Endodermal cell (in vitro differentiated cells): Measurements from ENCODE around the gene KANSL3. TPM values are rescaled to one million over a fixed set of nuclear protein-coding genes. Genes with fewer than 3 reads are reported as not detected.

Source experiments
- DNase-seq: peaks from one replicate; pipeline ENCODE4 v3.0.0-alpha.2; 2017
- H3K27ac ChIP-seq: 2 replicates; pipeline ENCODE4 v1.5.1; 2013; ENCODE audit warnings: mild to moderate bottlenecking, low read depth, low read length, moderate library complexity
- H3K27me3 ChIP-seq: 2 replicates; pipeline ENCODE4 v1.6.1; 2013; ENCODE audit warnings: mild to moderate bottlenecking, low read length, moderate library complexity; ENCODE audit not compliant: insufficient read depth, control insufficient read depth, poor library complexity, severe bottlenecking
- H3K36me3 ChIP-seq: 2 replicates; pipeline ENCODE4 v1.7.0; 2013; ENCODE audit warnings: mild to moderate bottlenecking, low read length, moderate library complexity; ENCODE audit not compliant: control insufficient read depth, insufficient read depth
- H3K4me1 ChIP-seq: one replicate; pipeline ENCODE4 v1.7.0; 2013; ENCODE audit warnings: low read length; ENCODE audit not compliant: control insufficient read depth, insufficient read depth
- H3K4me3 ChIP-seq: 2 replicates; pipeline ENCODE4 v1.5.1; 2013; ENCODE audit warnings: mild to moderate bottlenecking, low read length, moderate library complexity
- H3K9ac ChIP-seq: 2 replicates; pipeline ENCODE4 v1.6.1; 2013; ENCODE audit warnings: mild to moderate bottlenecking, low read length, moderate library complexity; ENCODE audit not compliant: poor library complexity, severe bottlenecking; ENCODE audit errors: extremely low read depth
- H3K9me3 ChIP-seq: 2 replicates; pipeline ENCODE4 v1.6.1; 2013; ENCODE audit warnings: mild to moderate bottlenecking, low read length, moderate library complexity; ENCODE audit not compliant: control insufficient read depth
- H3K27ac Mint-ChIP-seq: 2 replicates; pipeline ENCODE4 v1.8.0; 2020; ENCODE audit warnings: mixed read lengths
- H3K27me3 Mint-ChIP-seq: 2 replicates; pipeline ENCODE4 v1.8.0; 2021; ENCODE audit warnings: mild to moderate bottlenecking, mixed read lengths; ENCODE audit not compliant: insufficient read depth
- H3K36me3 Mint-ChIP-seq: 2 replicates; pipeline ENCODE4 v1.8.0; 2020; ENCODE audit warnings: low read depth, mixed read lengths
- H3K4me1 Mint-ChIP-seq: 2 replicates; pipeline ENCODE4 v1.8.0; 2020; ENCODE audit warnings: mixed read lengths
- H3K4me3 Mint-ChIP-seq: 2 replicates; pipeline ENCODE4 v1.8.0; 2020; ENCODE audit warnings: mild to moderate bottlenecking, moderate library complexity, mixed read lengths
- H3K9me3 Mint-ChIP-seq: 2 replicates; pipeline ENCODE4 v1.8.0; 2020; ENCODE audit warnings: mild to moderate bottlenecking, mixed read lengths
- CTCF ChIP-seq: fragments of 200-600 bp; sonication (generic); conservative IDR thresholded peaks from 2 replicates; pipeline ENCODE4 v1.5.0; 2021; ENCODE audit warnings: antibody characterized with exemption, mild to moderate bottlenecking
- WGBS, 2 experiments: methylation state at CpG; one replicate each; pipeline versions ENCODE4 v1.1.5 to v1.1.7; 2013; ENCODE audit warnings: missing lambda C conversion rate in 2 of 2, mixed read lengths in 1 of 2; ENCODE audit not compliant: insufficient coverage in 1 of 2, insufficient read length in 1 of 2; 5-methylcytosine and 5-hydroxymethylcytosine counted together
- total RNA-seq, 2 donors: library from RNA; stranded (reverse); fragmentation: NEBNext Ultra II Directional in 1 of 2; extraction: Animal tissue kit (Norgen Biotek cat#: 25700) in 1 of 2; gene quantifications; 2 replicates in 1 of 2; 3 replicates in 1 of 2; pipeline ENCODE4 v1.2.1, GENCODE V29; 2021

Gene KANSL3
- total RNA-seq, 2 donors from 2014 or later: 34.8 to 42.3 TPM

- no peak for DNase-seq
- Mint-ChIP-seq H3K36me3 (no peaks in the 10 kb centered on the region), H3K27ac (no peak overlapping the region), H3K9me3 (peaks cover 16% of the 10 kb centered on the region), H3K4me3 (no peak overlapping the region), H3K4me1 (no peaks in the 10 kb centered on the region), H3K27me3 (peaks cover 16% of the 10 kb centered on the region)
- no peak overlapping the region for H3K9ac ChIP-seq
- WGBS, 2 experiments: 93 to 94% methylated on average over 2 to 3 of the region's 5 CpGs
- no peak overlapping the region for H3K4me3 ChIP-seq
- H3K27me3 ChIP-seq: no peaks in the 10 kb centered on the region
- no peaks in the 10 kb centered on the region for H3K4me1 ChIP-seq
- peaks cover 10% of the 10 kb centered on the region for H3K9me3 ChIP-seq
- H3K27ac ChIP-seq: no peak overlapping the region
- H3K36me3 ChIP-seq: no peaks in the 10 kb centered on the region
- no peak for TF ChIP-seq CTCF
These were observed 25.1 kb upstream of the KANSL3 start for GRCh38 chr2:96663177-96663576.

GRCh38 chr2:96662360-96662759 lies 24.2 kb upstream of the KANSL3 start:
- TF ChIP-seq CTCF: no peak
- H3K4me1 Mint-ChIP-seq: no peaks in the 10 kb centered on the region
- H3K9ac ChIP-seq: no peak overlapping the region
- WGBS, 2 experiments: 84 to 90% methylated on average over 4 to 9 of the region's 9 CpGs
- no peak overlapping the region for H3K4me3 Mint-ChIP-seq
- H3K27ac ChIP-seq: no peak overlapping the region
- H3K4me3 ChIP-seq: no peak overlapping the region
- H3K27me3 ChIP-seq: no peaks in the 10 kb centered on the region
- peaks cover 16% of the 10 kb centered on the region for H3K27me3 Mint-ChIP-seq
- H3K9me3 Mint-ChIP-seq: peaks cover 16% of the 10 kb centered on the region
- H3K36me3 Mint-ChIP-seq: no peaks in the 10 kb centered on the region
- H3K27ac Mint-ChIP-seq: no peak overlapping the region
- H3K36me3 ChIP-seq: no peaks in the 10 kb centered on the region
- no peak for DNase-seq
- peaks cover 10% of the 10 kb centered on the region for H3K9me3 ChIP-seq
- no peaks in the 10 kb centered on the region for H3K4me1 ChIP-seq

DNA sequence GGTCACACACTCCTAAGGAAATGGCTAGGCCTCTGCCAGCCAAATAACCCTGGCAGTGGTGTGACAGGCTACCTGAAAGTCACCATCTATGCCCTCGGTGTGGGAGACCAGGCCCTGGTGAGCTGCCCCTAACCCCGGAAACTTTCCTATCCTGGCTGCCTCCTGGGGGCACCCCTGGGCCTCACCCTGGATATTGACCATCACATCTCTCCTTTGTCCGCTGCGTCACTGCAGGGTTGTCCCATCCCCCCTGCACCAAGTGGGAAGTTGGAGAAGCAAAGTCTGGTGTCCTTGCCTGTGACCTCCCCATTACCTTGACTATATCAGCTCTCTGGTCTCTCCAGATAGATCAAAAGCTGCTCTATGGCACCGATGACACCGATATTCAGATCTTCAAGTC lies 23.2 kb upstream of the KANSL3 start:
- no peak overlapping the region for H3K27ac ChIP-seq
- WGBS, 2 experiments: 89 to 94% methylated on average over 4 to 6 of the region's 6 CpGs
- Mint-ChIP-seq H3K9me3 (peaks cover 16% of the 10 kb centered on the region), H3K27me3 (peaks cover 16% of the 10 kb centered on the region), H3K4me3 (no peak overlapping the region), H3K4me1 (no peaks in the 10 kb centered on the region), H3K27ac (no peak overlapping the region), H3K36me3 (no peaks in the 10 kb centered on the region)
- no peak overlapping the region for H3K9ac ChIP-seq
- no peak for TF ChIP-seq CTCF
- no peak overlapping the region for H3K4me3 ChIP-seq
- H3K27me3 ChIP-seq: no peaks in the 10 kb centered on the region
- H3K9me3 ChIP-seq: peaks cover 10% of the 10 kb centered on the region
- DNase-seq: no peak
- H3K4me1 ChIP-seq: no peaks in the 10 kb centered on the region
- no peaks in the 10 kb centered on the region for H3K36me3 ChIP-seq
